HepG2 (cell line): ENCODE data around the gene ACP2. TPM values are rescaled to one million over a fixed set of nuclear protein-coding genes. Genes with fewer than 3 reads are reported as not detected.
A peak's percentile ranks its signal among the peaks of the same experiment; 100 is the strongest.

Experiments used
- AHDC1 ChIP-seq: sonication (generic); formaldehyde crosslinking; IDR thresholded peaks from 2 replicates; pipeline ENCODE4 v1.5.1; 2020; ENCODE audit warnings: mild to moderate bottlenecking, missing genetic modification reagents, borderline replicate concordance
- DPF2 ChIP-seq: sonication (generic); formaldehyde crosslinking; IDR thresholded peaks from 2 replicates; pipeline ENCODE4 v1.4.0; 2020; ENCODE audit warnings: mild to moderate bottlenecking, low read depth, missing genetic modification reagents, borderline replicate concordance
- FOXJ3 ChIP-seq: sonication (generic); formaldehyde crosslinking; IDR thresholded peaks from 2 replicates; pipeline ENCODE4 v1.4.0; 2020; ENCODE audit warnings: missing genetic modification reagents, mild to moderate bottlenecking, borderline replicate concordance
- KAT8 ChIP-seq: IDR thresholded peaks from 2 replicates; pipeline ENCODE4 v1.6.1; 2016; ENCODE audit warnings: missing genetic modification reagents, missing compliant biosample characterization
- MIER2 ChIP-seq: IDR thresholded peaks from 2 replicates; pipeline ENCODE4 v1.6.1; 2016; ENCODE audit warnings: missing biosample characterization, missing genetic modification reagents
- MXI1 ChIP-seq: IDR thresholded peaks from 3 replicates; pipeline ENCODE4 v1.6.1; 2012; ENCODE audit warnings: low read depth, low read length, inconsistent platforms, borderline replicate concordance
- SIN3A ChIP-seq: IDR thresholded peaks from 2 replicates; pipeline ENCODE4 v1.6.1; 2011; ENCODE audit warnings: low read depth, mild to moderate bottlenecking, control low read depth, low read length, borderline replicate concordance
- SRF ChIP-seq: IDR thresholded peaks from 2 replicates; pipeline ENCODE4 v1.6.1; 2011; ENCODE audit warnings: mild to moderate bottlenecking, low read depth, low read length, moderate library complexity
- SRSF1 ChIP-seq: fragments of 200-400 bp; formaldehyde crosslinking; optimal IDR thresholded peaks from 2 replicates; pipeline ENCODE3; 2017; ENCODE audit warnings: mild to moderate bottlenecking, low read depth, low read length, moderate library complexity
- ZNF382 ChIP-seq: sonication (generic); formaldehyde crosslinking; IDR thresholded peaks from 2 replicates; pipeline ENCODE4 v1.5.0; 2020; ENCODE audit warnings: missing genetic modification reagents, mild to moderate bottlenecking, borderline replicate concordance
- ZNF496 ChIP-seq: sonication (generic); formaldehyde crosslinking; IDR thresholded peaks from 2 replicates; pipeline ENCODE4 v1.8.1; 2023; ENCODE audit warnings: mild to moderate bottlenecking, moderate library complexity, missing genetic modification reagents; ENCODE audit not compliant: insufficient replicate concordance
- ZNF503 ChIP-seq: sonication (generic); formaldehyde crosslinking; IDR thresholded peaks from 2 replicates; pipeline ENCODE4 v1.4.0; 2020; ENCODE audit warnings: missing genetic modification reagents
- ZNF558 ChIP-seq: sonication (generic); formaldehyde crosslinking; IDR thresholded peaks from 2 replicates; pipeline ENCODE4 v1.9.0; 2022; ENCODE audit warnings: mild to moderate bottlenecking, missing genetic modification reagents, borderline replicate concordance
- ZNF678 ChIP-seq: sonication (generic); formaldehyde crosslinking; IDR thresholded peaks from 2 replicates; pipeline ENCODE4 v1.4.0; 2020; ENCODE audit warnings: mild to moderate bottlenecking, missing genetic modification reagents
- ZNF720 ChIP-seq: sonication (generic); formaldehyde crosslinking; IDR thresholded peaks from 2 replicates; pipeline ENCODE4 v1.4.0; 2020; ENCODE audit warnings: missing genetic modification reagents
- polyA plus RNA-seq, 8 experiments: library from polyadenylated mRNA; depleted of rRNA in 3 of 8; stranded (reverse) in 7 of 8; unstranded in 1 of 8; fragments of >200 nt; fragmentation: Illumina TruSeq in 4 of 8; extraction: Trizol in 4 of 8; gene quantifications; 2 replicates each; pipeline versions ENCODE4 v1.2.1 to v1.2.3, GENCODE V29; 2011 to 2016; ENCODE audit warnings: low read depth in 4 of 8, missing spikeins in 1 of 8, mixed read lengths in 1 of 8; ENCODE audit not compliant: insufficient read depth in 1 of 8
- total RNA-seq, 5 experiments: library from RNA; depleted of rRNA; stranded (reverse); fragments of >200 nt; fragmentation: Illumina TruSeq; extraction: Trizol; gene quantifications; 2 replicates each; pipeline ENCODE4 v1.2.3, GENCODE V29; 2016; ENCODE audit warnings: low read depth in 1 of 5
- TF ChIP-seq, protein P1 (sequence below): sonication (generic); formaldehyde crosslinking; IDR thresholded peaks from 2 replicates; pipeline ENCODE4 v1.5.1; 2020; ENCODE audit warnings: missing genetic modification reagents, mild to moderate bottlenecking, borderline replicate concordance
- TF ChIP-seq, protein P2 (sequence below): sonication (generic); formaldehyde crosslinking; IDR thresholded peaks from 2 replicates; pipeline ENCODE4 v1.4.0; 2020; ENCODE audit warnings: missing genetic modification reagents

Gene ACP2
- total and polyA plus RNA-seq, 2 of the 13 experiments (the other 11 are each of a cell fraction or from before 2014, with no cell fraction given) = 17.7 to 20.2 TPM

DNA sequence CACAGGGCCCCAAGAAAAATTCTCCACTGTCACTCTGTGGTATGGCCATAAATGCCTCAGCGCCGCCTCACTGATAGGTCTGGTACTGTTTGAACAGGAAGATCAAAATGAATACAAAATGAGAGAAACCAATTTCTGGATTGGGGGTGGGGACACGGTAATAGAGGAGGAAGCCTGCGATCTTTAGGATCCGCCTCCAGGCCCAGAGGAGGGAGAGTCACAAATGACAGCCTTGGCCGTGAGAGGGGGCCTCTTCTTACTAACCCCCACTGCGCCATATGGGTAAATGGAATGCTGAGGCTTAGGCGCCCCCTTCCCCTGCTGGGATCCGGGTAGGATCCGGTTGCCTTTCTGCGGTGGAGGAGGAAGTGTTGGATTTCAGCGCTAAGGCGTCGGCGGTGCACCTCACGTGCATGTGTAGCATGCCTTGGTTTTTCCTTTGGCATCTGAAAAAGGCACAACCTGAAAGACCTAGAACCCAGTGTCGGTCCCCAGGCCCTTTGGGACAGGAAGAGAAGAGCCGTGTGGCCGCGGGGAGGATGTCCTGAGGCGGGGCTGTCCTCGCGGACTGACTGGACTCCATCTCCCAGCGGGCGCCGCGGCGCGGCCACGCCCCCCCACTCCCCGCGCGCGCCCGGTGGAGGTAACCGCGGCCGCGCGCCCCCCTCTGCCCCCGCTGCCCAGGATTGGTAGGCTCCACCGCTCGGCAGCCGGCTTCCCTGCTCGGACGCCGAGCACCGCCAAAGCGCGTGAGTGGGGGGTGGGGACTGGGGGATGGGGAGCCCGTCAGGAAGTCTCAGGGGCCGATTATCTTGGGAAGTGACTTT is 20.6 kb upstream of the ACP2 start (continued):
- TF ChIP-seq ZNF503 (CRISPR knock-in tag) = 0 out of 2 replicates have a peak, but pooled peaks have one; percentile 50
- TF ChIP-seq ZNF382 = no peak
- no peak for TF ChIP-seq ZNF558 (CRISPR knock-in tag)
- peak; percentile 86 for TF ChIP-seq SRF
- TF ChIP-seq ZNF678 (CRISPR knock-in tag) = no peak
- TF ChIP-seq DPF2 = 0 out of 2 replicates have a peak, but pooled peaks have one; percentile 18
- TF ChIP-seq, protein P1, sequence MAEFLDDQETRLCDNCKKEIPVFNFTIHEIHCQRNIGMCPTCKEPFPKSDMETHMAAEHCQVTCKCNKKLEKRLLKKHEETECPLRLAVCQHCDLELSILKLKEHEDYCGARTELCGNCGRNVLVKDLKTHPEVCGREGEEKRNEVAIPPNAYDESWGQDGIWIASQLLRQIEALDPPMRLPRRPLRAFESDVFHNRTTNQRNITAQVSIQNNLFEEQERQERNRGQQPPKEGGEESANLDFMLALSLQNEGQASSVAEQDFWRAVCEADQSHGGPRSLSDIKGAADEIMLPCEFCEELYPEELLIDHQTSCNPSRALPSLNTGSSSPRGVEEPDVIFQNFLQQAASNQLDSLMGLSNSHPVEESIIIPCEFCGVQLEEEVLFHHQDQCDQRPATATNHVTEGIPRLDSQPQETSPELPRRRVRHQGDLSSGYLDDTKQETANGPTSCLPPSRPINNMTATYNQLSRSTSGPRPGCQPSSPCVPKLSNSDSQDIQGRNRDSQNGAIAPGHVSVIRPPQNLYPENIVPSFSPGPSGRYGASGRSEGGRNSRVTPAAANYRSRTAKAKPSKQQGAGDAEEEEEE = no peak
- no peak for TF ChIP-seq ZNF496 (CRISPR knock-in tag)
- no peak; the same call in 1 of the 2 replicates for TF ChIP-seq SIN3A
- TF ChIP-seq KAT8 (CRISPR knock-in tag) = peak; percentile 29; the same call in 1 of the 2 replicates
- TF ChIP-seq FOXJ3 (CRISPR knock-in tag) = no peak
- no peak for TF ChIP-seq ZNF720 (CRISPR knock-in tag)
- TF ChIP-seq, protein P2, sequence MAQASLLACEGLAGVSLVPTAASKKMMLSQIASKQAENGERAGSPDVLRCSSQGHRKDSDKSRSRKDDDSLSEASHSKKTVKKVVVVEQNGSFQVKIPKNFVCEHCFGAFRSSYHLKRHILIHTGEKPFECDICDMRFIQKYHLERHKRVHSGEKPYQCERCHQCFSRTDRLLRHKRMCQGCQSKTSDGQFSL = peak; percentile 70; the same call in 1 of the 2 replicates
- TF ChIP-seq AHDC1 (CRISPR knock-in tag) = no peak
- 0 out of 3 replicates have a peak, but pooled peaks have one; percentile 49 for TF ChIP-seq MXI1
- TF ChIP-seq SRSF1 = no peak
- TF ChIP-seq MIER2 (CRISPR knock-in tag) = no peak
